Upper lobe of left lung (tissue), 4 donors: ENCODE data around the gene EHD4.

Source experiments
- CTCF ChIP-seq, 6 experiments: fragments of 450-650 bp in 4 of 6; fragments of 200-600 bp in 2 of 6; sonication (generic) in 2 of 6; IDR thresholded peaks; one replicate each; pipeline ENCODE4 v1.5.1; 2016 to 2019; ENCODE audit warnings: antibody characterized with exemption in 6 of 6
- POLR2AphosphoS5 ChIP-seq, 2 donors: sonication (generic); formaldehyde crosslinking; IDR thresholded peaks; one replicate each; pipeline ENCODE4 v1.5.1; 2017; ENCODE audit warnings: antibody characterized with exemption in 2 of 2

- no peak for TF ChIP-seq CTCF (IDR thresholded peaks at IDR 0.05)
- no peak for TF ChIP-seq POLR2AphosphoS5 (IDR thresholded peaks at IDR 0.05)
Observed at GRCh38 chr15:41996376-41996775, 24.0 kb upstream of the EHD4 start.
